ENCODE results near the gene MAP3K6. TPM values are rescaled to one million over a fixed set of nuclear protein-coding genes. Genes with fewer than 3 reads are reported as not detected.
A peak's percentile ranks its signal among the peaks of the same experiment; 100 is the strongest.

MAP3K6 gene
- total and polyA plus RNA-seq, 11 donors, result 21.1 to 77.0 (median 47.5) TPM

- H3K4me1 ChIP-seq, result peaks cover 0 to 18% (median 13%) of the 10 kb centered on the region in 12 donors
- H3K36me3 ChIP-seq, result peaks cover 3 to 68% (median 57%) of the 10 kb centered on the region in 9 donors
- TF ChIP-seq CTCF (IDR thresholded peaks at IDR 0.05) (no peak), POLR2A (IDR thresholded peaks at IDR 0.05) (no peak)
- no peaks in the 10 kb centered on the region for H3K9me3 ChIP-seq
- H3K27ac ChIP-seq, result no peak overlapping the region
- peak in 2 of 5 donors; percentile 17 to 52 for DNase-seq
- H3K4me3 ChIP-seq, result no peak overlapping the region
- no peak for ATAC-seq
- intact Hi-C loops (cut with DNase I), result no loop called here
- no peaks in the 10 kb centered on the region for H3K27me3 ChIP-seq
- WGBS, 4 donors, result 89 to 94% (median 93%) methylated on average over 16 to 17 of the region's 17 CpGs
Measured at GRCh38 chr1:27335506-27336422, 31.0 kb downstream of the MAP3K6 start.

GRCh38 chr1:27333717-27334279 is 33.0 kb downstream of the MAP3K6 start:
- intact Hi-C loops (cut with DNase I), result loop anchor here in 1 of 10 donors (2.0 kb wide), 1 partner anchor 61 kb away; no protein-coding TSS in a partner anchor
- Histone ChIP-seq H3K36me3 (peaks cover 3 to 82% (median 64%) of the 10 kb centered on the region in 9 donors), H3K27ac (no peak overlapping the region), H3K27me3 (no peaks in the 10 kb centered on the region), H3K4me1 (peaks cover 0 to 28% (median 14%) of the 10 kb centered on the region in 12 donors), H3K4me3 (no peak overlapping the region), H3K9me3 (no peaks in the 10 kb centered on the region)
- WGBS, 4 donors, result 90 to 96% (median 93%) methylated on average over 10 to 17 of the region's 17 CpGs
- DNase-seq (no peak), ATAC-seq (no peak)
- no peak for TF ChIP-seq CTCF (IDR thresholded peaks at IDR 0.05)
- no peak for TF ChIP-seq POLR2A (IDR thresholded peaks at IDR 0.05)

- H3K27me3 ChIP-seq, result no peaks in the 10 kb centered on the region
- no peak overlapping the region for H3K4me3 ChIP-seq
- H3K27ac ChIP-seq, result peak overlapping the region in 7 of 12 donors; percentile 27 to 62 (median 34)
- no peaks in the 10 kb centered on the region for H3K9me3 ChIP-seq
- H3K36me3 ChIP-seq, result peaks cover 3 to 86% (median 64%) of the 10 kb centered on the region in 9 donors
- peak in 3 of 5 donors; percentile 49 to 75 (median 53) for DNase-seq
- H3K4me1 ChIP-seq, result peaks cover 3 to 38% (median 18%) of the 10 kb centered on the region in 12 donors
- TF ChIP-seq CTCF (IDR thresholded peaks at IDR 0.05) (peak; percentile 68 to 88 (median 79)), POLR2A (IDR thresholded peaks at IDR 0.05) (no peak)
- 66 to 70% (median 67%) methylated on average over 11 of the region's 11 CpGs for WGBS, 4 donors
- intact Hi-C loops (cut with DNase I), result loop anchor here in 1 of 10 donors (2.0 kb wide), 1 partner anchor 62 kb away; no protein-coding TSS in a partner anchor
- peak; percentile 16 to 58 (median 54) for ATAC-seq
Measured at GRCh38 chr1:27332536-27333281, 34.1 kb downstream of the MAP3K6 start.
